ENCODE measurements around the gene FAM118B. TPM values are rescaled to one million over a fixed set of nuclear protein-coding genes. Genes with fewer than 3 reads are reported as not detected.

Gene FAM118B
- polyA plus RNA-seq, 1 experiment = 36.7 TPM

GRCh38 chr11:126169291-126169690, 42.3 kb upstream of the FAM118B start:
- Histone ChIP-seq H3K9me3 (ENCODE audit: control insufficient read depth, insufficient read depth, low read length) (peaks cover 3% of the 10 kb centered on the region; the same call in 1 of the 2 replicates), H3K4me3 (ENCODE audit: low read depth, low read length) (no peak overlapping the region), H3K27me3 (ENCODE audit: control insufficient read depth, insufficient read depth, low read length) (peaks cover 16% of the 10 kb centered on the region), H3K27ac (ENCODE audit: low read depth, low read length) (no peak overlapping the region)
- TF ChIP-seq CTCF (IDR thresholded peaks at IDR 0.05; ENCODE audit: low read depth, low read length) = no peak
- no peak for DNase-seq (ENCODE audit: low read depth, low spot score)
- POLR2A ChIA-PET = no interaction called here
- CTCF ChIA-PET = no interaction called here

GRCh38 chr11:126172596-126173038, 39.0 kb upstream of the FAM118B start:
- H3K9me3 ChIP-seq (ENCODE audit: control insufficient read depth, insufficient read depth, low read length) = no peaks in the 10 kb centered on the region; the same call in 1 of the 2 replicates
- ChIA-PET POLR2A (interaction anchor here (1.0 kb wide), 2 partner anchors 15 to 19 kb away, joined by 3 read pairs; no protein-coding TSS in a partner anchor), CTCF (no interaction called here)
- no peak overlapping the region for H3K4me3 ChIP-seq (ENCODE audit: low read depth, low read length)
- no peak overlapping the region for H3K27ac ChIP-seq (ENCODE audit: low read depth, low read length)
- peaks cover 14% of the 10 kb centered on the region for H3K27me3 ChIP-seq (ENCODE audit: control insufficient read depth, insufficient read depth, low read length)
- DNase-seq (ENCODE audit: low read depth, low spot score) = peak; percentile 21
- no peak for TF ChIP-seq CTCF (IDR thresholded peaks at IDR 0.05; ENCODE audit: low read depth, low read length)

- TF ChIP-seq CTCF (IDR thresholded peaks at IDR 0.05; ENCODE audit: low read depth, low read length) = no peak
- no peak for DNase-seq (ENCODE audit: low read depth, low spot score)
Measured at GRCh38 chr11:126173257-126173656, 38.3 kb upstream of the FAM118B start.

GRCh38 chr11:126174816-126175215, 36.8 kb upstream of the FAM118B start:
- H3K4me3 ChIP-seq (ENCODE audit: low read depth, low read length) = no peak overlapping the region
- no peak for TF ChIP-seq CTCF (IDR thresholded peaks at IDR 0.05; ENCODE audit: low read depth, low read length)
- peaks cover 14% of the 10 kb centered on the region for H3K27me3 ChIP-seq (ENCODE audit: control insufficient read depth, insufficient read depth, low read length)
- H3K27ac ChIP-seq (ENCODE audit: low read depth, low read length) = no peak overlapping the region
- DNase-seq (ENCODE audit: low read depth, low spot score) = no peak
- POLR2A ChIA-PET = no interaction called here
- H3K9me3 ChIP-seq (ENCODE audit: control insufficient read depth, insufficient read depth, low read length) = no peaks in the 10 kb centered on the region; the same call in 1 of the 2 replicates
- CTCF ChIA-PET = no interaction called here

More at GRCh38 chr11:126173257-126173656, 38.3 kb upstream of the FAM118B start:
- POLR2A ChIA-PET = no interaction called here
- H3K9me3 ChIP-seq (ENCODE audit: control insufficient read depth, insufficient read depth, low read length) = no peaks in the 10 kb centered on the region; the same call in 1 of the 2 replicates
- peaks cover 14% of the 10 kb centered on the region for H3K27me3 ChIP-seq (ENCODE audit: control insufficient read depth, insufficient read depth, low read length)
- H3K4me3 ChIP-seq (ENCODE audit: low read depth, low read length) = no peak overlapping the region
- H3K27ac ChIP-seq (ENCODE audit: low read depth, low read length) = no peak overlapping the region
- CTCF ChIA-PET = no interaction called here

- POLR2A ChIA-PET = no interaction called here
- no peaks in the 10 kb centered on the region; the same call in 1 of the 2 replicates for H3K9me3 ChIP-seq (ENCODE audit: control insufficient read depth, insufficient read depth, low read length)
- peaks cover 14% of the 10 kb centered on the region for H3K27me3 ChIP-seq (ENCODE audit: control insufficient read depth, insufficient read depth, low read length)
- no peak for DNase-seq (ENCODE audit: low read depth, low spot score)
- no peak overlapping the region for H3K4me3 ChIP-seq (ENCODE audit: low read depth, low read length)
- CTCF ChIA-PET = no interaction called here
- no peak for TF ChIP-seq CTCF (IDR thresholded peaks at IDR 0.05; ENCODE audit: low read depth, low read length)
- no peak overlapping the region for H3K27ac ChIP-seq (ENCODE audit: low read depth, low read length)
Measured at GRCh38 chr11:126175393-126175792, 36.2 kb upstream of the FAM118B start.

All from AG04450 (cell line).